PC-9 (cell line): Measurements from ENCODE around the gene DYSF.

Experiments used
- CTCF ChIP-seq: fragments of 200-600 bp; sonication (generic); conservative IDR thresholded peaks from 2 replicates; pipeline ENCODE4 v1.6.1; 2017; ENCODE audit warnings: mixed run types, antibody characterized with exemption, mild to moderate bottlenecking, moderate library complexity
- EZH2 ChIP-seq: fragments of 200-600 bp; sonication (generic); IDR thresholded peaks from 2 replicates; pipeline ENCODE4 v1.8.0; 2017; ENCODE audit warnings: antibody characterized with exemption, low read depth

- no peak for TF ChIP-seq CTCF
- TF ChIP-seq EZH2, result no peak
Measured at GRCh38 chr2:71716697-71717624, 263.6 kb downstream of the DYSF start.
